ENCODE results near the gene ZNF74. TPM values are rescaled to one million over a fixed set of nuclear protein-coding genes. Genes with fewer than 3 reads are reported as not detected.

ZNF74 gene
- total RNA-seq, 4 donors from 2014 or later: 8.2 to 32.0 (median 10.8) TPM

DNA sequence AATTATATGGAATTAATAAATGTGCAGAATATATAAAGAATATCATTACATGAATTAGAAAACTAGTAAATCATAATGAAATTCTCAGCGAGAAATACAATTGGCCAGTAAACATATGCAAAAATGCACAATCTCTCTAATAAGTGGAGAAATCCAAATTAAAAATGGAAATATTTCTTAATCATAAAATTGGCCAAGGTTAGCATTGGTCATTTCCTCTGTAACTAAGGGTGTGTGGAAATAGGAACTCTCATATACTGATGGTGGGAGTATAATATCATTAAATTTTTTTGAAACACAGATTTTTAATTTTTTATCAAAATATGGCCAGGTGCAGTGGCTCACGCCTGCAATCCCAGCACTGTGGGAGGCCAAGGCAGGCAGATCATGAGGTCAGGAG, 7.6 kb upstream of the ZNF74 start:
- no peaks in the 10 kb centered on the region for H3K27me3 ChIP-seq
- intact Hi-C loops (cut with DNase I; ENCODE audit: low total_unique reads): no loop called here

DNA sequence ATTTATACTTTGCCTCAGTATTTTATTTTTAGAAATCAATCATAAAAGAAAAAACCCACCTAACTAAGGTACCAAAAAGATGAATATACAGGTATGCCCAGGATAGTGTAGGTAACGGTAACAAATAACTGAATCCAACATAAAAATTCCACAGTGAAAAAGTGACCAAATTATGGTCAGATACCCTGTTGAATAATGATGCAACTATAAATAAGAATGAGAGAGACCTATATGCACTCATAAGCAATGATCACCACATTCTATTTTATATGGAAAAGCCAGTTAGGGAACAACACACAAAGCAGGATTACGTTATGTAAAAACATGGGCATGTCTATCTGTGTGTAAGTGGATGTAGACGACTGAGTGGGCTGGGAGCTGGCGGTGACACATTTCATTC, 7.0 kb upstream of the ZNF74 start:
- TF ChIP-seq POLR2A (IDR thresholded peaks at IDR 0.05): no peak
- TF ChIP-seq, protein P1, sequence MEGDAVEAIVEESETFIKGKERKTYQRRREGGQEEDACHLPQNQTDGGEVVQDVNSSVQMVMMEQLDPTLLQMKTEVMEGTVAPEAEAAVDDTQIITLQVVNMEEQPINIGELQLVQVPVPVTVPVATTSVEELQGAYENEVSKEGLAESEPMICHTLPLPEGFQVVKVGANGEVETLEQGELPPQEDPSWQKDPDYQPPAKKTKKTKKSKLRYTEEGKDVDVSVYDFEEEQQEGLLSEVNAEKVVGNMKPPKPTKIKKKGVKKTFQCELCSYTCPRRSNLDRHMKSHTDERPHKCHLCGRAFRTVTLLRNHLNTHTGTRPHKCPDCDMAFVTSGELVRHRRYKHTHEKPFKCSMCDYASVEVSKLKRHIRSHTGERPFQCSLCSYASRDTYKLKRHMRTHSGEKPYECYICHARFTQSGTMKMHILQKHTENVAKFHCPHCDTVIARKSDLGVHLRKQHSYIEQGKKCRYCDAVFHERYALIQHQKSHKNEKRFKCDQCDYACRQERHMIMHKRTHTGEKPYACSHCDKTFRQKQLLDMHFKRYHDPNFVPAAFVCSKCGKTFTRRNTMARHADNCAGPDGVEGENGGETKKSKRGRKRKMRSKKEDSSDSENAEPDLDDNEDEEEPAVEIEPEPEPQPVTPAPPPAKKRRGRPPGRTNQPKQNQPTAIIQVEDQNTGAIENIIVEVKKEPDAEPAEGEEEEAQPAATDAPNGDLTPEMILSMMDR (IDR thresholded peaks at IDR 0.05): no peak
- H3K4me3 ChIP-seq: no peak overlapping the region
- H3K9me3 ChIP-seq: no peaks in the 10 kb centered on the region
- H3K4me1 ChIP-seq: no peaks in the 10 kb centered on the region
- no peak overlapping the region for H3K27ac ChIP-seq
- no peak for DNase-seq
- H3K36me3 ChIP-seq: no peaks in the 10 kb centered on the region
- no peaks in the 10 kb centered on the region for H3K27me3 ChIP-seq
- intact Hi-C loops (cut with DNase I; ENCODE audit: low total_unique reads): no loop called here

More for the DNA sequence above, 7.6 kb upstream of the ZNF74 start:
- Histone ChIP-seq H3K36me3 (no peaks in the 10 kb centered on the region), H3K9me3 (no peaks in the 10 kb centered on the region), H3K27ac (no peak overlapping the region), H3K4me1 (no peaks in the 10 kb centered on the region), H3K4me3 (no peak overlapping the region)
- TF ChIP-seq, protein P1 (IDR thresholded peaks at IDR 0.05): no peak
- no peak for TF ChIP-seq POLR2A (IDR thresholded peaks at IDR 0.05)
- no peak for DNase-seq

DNA sequence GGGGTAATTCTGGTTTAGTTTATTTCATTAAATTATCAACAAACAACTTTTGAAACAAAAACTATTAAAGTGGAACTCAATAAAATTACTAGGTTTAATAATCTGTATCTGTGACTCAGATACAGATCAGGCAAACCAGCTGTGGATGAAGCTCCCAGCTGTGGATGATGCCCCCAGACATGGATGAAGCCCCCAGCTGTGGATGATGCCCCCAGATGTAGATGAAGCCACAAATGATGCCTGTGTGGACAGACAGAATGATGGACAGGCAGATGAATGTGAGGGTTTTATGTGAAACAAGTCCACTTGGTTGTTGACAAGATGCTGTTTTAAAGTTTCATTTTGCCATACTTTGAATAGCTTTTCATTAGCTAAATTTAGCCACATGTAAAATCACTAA, 5.8 kb upstream of the ZNF74 start:
- Histone ChIP-seq H3K27ac (no peak overlapping the region), H3K27me3 (no peaks in the 10 kb centered on the region), H3K36me3 (no peaks in the 10 kb centered on the region), H3K4me1 (no peaks in the 10 kb centered on the region), H3K4me3 (no peak overlapping the region), H3K9me3 (no peaks in the 10 kb centered on the region)
- no peak for TF ChIP-seq POLR2A (IDR thresholded peaks at IDR 0.05)
- TF ChIP-seq, protein P1 (IDR thresholded peaks at IDR 0.05): no peak
- intact Hi-C loops (cut with DNase I; ENCODE audit: low total_unique reads): no loop called here
- no peak for DNase-seq

DNA sequence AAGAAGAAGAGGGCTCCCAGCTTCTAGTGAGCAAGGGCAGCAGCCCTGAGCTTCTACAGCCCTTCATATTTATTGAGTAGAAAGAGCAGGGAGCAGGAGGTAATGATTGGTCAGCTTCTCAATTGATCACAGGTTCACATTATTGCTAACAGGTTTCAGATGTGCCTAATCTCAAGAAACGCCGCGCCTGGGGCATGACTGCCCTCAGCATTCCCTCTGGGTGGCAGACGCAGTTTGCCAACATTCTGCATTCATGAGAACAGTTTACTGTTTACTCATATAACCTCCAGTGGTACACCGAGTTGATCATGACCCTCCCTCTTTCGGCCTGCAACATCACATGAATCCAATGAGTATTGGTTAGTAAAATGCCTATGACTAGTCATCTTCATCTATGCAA, 4.7 kb upstream of the ZNF74 start:
- Histone ChIP-seq H3K9me3 (no peaks in the 10 kb centered on the region), H3K4me3 (no peak overlapping the region), H3K27ac (no peak overlapping the region), H3K36me3 (no peaks in the 10 kb centered on the region), H3K27me3 (no peaks in the 10 kb centered on the region), H3K4me1 (no peaks in the 10 kb centered on the region)
- TF ChIP-seq POLR2A (IDR thresholded peaks at IDR 0.05): no peak
- TF ChIP-seq, protein P1 (IDR thresholded peaks at IDR 0.05): no peak
- DNase-seq: no peak
- intact Hi-C loops (cut with DNase I; ENCODE audit: low total_unique reads): no loop called here

DNA sequence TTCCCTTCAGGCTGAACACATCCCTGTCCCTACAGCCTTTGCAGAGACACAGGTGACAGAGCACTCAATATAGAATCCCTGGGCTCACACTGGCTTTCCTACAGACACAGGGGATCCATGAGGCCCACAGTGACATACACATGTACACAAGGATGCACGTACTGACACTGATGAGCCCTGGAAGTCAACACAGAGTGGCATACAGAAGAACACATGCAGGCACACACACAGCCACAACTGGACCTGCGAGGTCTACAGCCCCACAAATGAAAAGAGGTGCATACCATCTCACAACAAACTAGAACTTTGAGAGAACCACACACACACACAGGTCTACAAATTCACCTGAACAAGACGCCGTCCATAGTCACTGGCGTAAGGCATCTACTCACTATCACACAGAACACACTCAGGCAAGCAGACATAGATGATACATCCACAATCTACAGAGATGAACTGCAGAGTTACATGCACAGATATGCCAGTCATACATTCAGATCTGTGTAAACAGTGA, 3.5 kb upstream of the ZNF74 start:
- peaks cover 0 to 10% of the 10 kb centered on the region in 2 donors for H3K4me1 ChIP-seq
- no peak overlapping the region for H3K27ac ChIP-seq
- no peak overlapping the region for H3K4me3 ChIP-seq
- no peak for TF ChIP-seq POLR2A (IDR thresholded peaks at IDR 0.05)
- TF ChIP-seq, protein P1 (IDR thresholded peaks at IDR 0.05): no peak
- intact Hi-C loops (cut with DNase I; ENCODE audit: low total_unique reads): no loop called here
- H3K36me3 ChIP-seq: no peaks in the 10 kb centered on the region
- no peaks in the 10 kb centered on the region for H3K27me3 ChIP-seq
- H3K9me3 ChIP-seq: no peaks in the 10 kb centered on the region
- no peak for DNase-seq
